Kidney (tissue), 14 donors: ENCODE data around the gene ZNF837. TPM values are rescaled to one million over a fixed set of nuclear protein-coding genes. Genes with fewer than 3 reads are reported as not detected.

Experiments used
- DNase-seq, 5 donors: peaks; one replicate each; pipeline ENCODE4 v3.0.0-alpha.2; 2013 to 2020
- FAIRE-seq: peaks from 2 replicates; lab custom pipeline; 2012; peaks lifted over from hg19 to GRCh38; lab: Jason Lieb, UNC
- H3K27ac ChIP-seq, 2 donors: one replicate each; pipeline ENCODE4 v1.7.0; 2013; ENCODE audit warnings: low read depth in 2 of 2, low read length in 2 of 2, inconsistent platforms in 1 of 2
- H3K27me3 ChIP-seq: one replicate; pipeline ENCODE4 v1.7.1; 2013; ENCODE audit warnings: low read length, inconsistent platforms; ENCODE audit not compliant: control insufficient read depth, insufficient read depth
- H3K36me3 ChIP-seq, 3 donors: one replicate each; pipeline versions ENCODE4 v1.7.0 to v1.7.1; 2013; ENCODE audit warnings: low read length in 3 of 3, control low read depth in 1 of 3, inconsistent platforms in 1 of 3; ENCODE audit not compliant: insufficient read depth in 3 of 3, control insufficient read depth in 2 of 3
- H3K4me1 ChIP-seq, 3 donors: one replicate each; pipeline versions ENCODE4 v1.7.0 to v1.7.1; 2013; ENCODE audit warnings: low read length in 3 of 3, inconsistent platforms in 1 of 3, low read depth in 1 of 3; ENCODE audit not compliant: control insufficient read depth in 2 of 3, insufficient read depth in 2 of 3
- H3K4me3 ChIP-seq, 3 donors: one replicate each; pipeline versions ENCODE4 v1.7.0 to v1.8.1; 2013; ENCODE audit warnings: low read length in 3 of 3, control low read depth in 1 of 3, inconsistent platforms in 1 of 3
- H3K9ac ChIP-seq, 3 donors: one replicate each; pipeline versions ENCODE4 v1.7.0 to v1.7.1; 2013; ENCODE audit warnings: low read length in 3 of 3, control low read depth in 1 of 3, inconsistent platforms in 1 of 3
- H3K9me3 ChIP-seq, 3 donors: one replicate each; pipeline versions ENCODE4 v1.7.0 to v1.7.1; 2013; ENCODE audit warnings: low read length in 3 of 3, control low read depth in 1 of 3, inconsistent platforms in 1 of 3; ENCODE audit not compliant: control insufficient read depth in 2 of 3, insufficient read depth in 1 of 3
- CTCF ChIP-seq: IDR thresholded peaks from 3 replicates; pipeline ENCODE4 v1.5.1; 2012; ENCODE audit warnings: mild to moderate bottlenecking, moderate library complexity, borderline replicate concordance; ENCODE audit not compliant: insufficient read depth; ENCODE audit errors: extremely low read depth
- intact Hi-C: fragments of 100-400 bp; cut with DNase I; formaldehyde crosslinking; loops from one replicate; pipeline ENCODE4 v1.11.1; 2022
- polyA plus RNA-seq: library from polyadenylated mRNA; stranded (reverse); fragments of 350-450 nt; fragmentation: Illumina TruSeq; extraction: RNeasy Lipid Tissue Mini Kit (QIAGEN cat#74804); gene quantifications from one replicate; pipeline ENCODE4 v1.2.3, GENCODE V29; 2014; ENCODE audit warnings: low read depth, low replicate concordance; ENCODE audit not compliant: insufficient read depth
- total RNA-seq: library from RNA; stranded (reverse); fragmentation: NEBNext Ultra II Directional; extraction: Animal tissue kit (Norgen Biotek cat#: 25700); gene quantifications from one replicate; pipeline ENCODE4 v1.2.1, GENCODE V29; 2021
- donor health status: control.
- donor health status: control.
- donor health status: control.
- donor health status: control.
- donor health status: control.
- donor health status: DM: yes; HTN: yes; CAD: no.
- donor health status: Normal renal cell carcinoma (clear cell type).

ZNF837 gene
- total and polyA plus RNA-seq, 2 donors from 2014 or later: 3.6 to 5.0 TPM

DNA sequence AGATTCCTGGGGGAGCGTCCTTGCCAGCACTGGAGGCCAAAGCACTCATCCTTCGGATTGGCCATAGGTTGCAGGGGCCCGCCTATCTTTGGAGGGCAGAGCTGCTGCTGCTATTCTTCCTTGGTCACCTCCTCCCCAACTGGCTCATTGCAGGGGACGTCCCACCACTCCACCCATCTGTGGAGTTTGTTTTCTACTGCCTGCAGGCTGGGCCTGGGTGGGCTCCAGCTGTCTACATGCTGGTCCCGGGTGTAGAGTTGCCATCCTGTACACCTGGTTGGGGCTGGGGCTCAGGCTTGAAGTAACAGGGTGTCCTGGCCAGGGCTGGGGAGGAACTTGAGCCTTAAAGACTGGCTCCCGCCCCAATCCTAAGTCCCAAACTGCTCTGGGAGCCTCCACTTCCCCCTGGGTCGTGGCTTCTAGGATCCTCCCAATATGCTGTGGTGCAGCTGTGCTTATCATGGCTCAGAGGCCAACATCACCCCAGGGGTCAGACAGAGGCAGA, 16.8 kb upstream of the ZNF837 start:
- Histone ChIP-seq H3K36me3 (peaks cover 0 to 19% (median 13%) of the 10 kb centered on the region in 3 donors), H3K9ac (no peak overlapping the region), H3K4me1 (peaks cover 0 to 13% (median 10%) of the 10 kb centered on the region in 3 donors), H3K27ac (no peak overlapping the region), H3K27me3 (peaks cover 2% of the 10 kb centered on the region), H3K4me3 (no peak overlapping the region), H3K9me3 (no peaks in the 10 kb centered on the region)
- TF ChIP-seq CTCF: no peak
- DNase-seq (peak in 1 of 5 donors; percentile 28), FAIRE-seq (no peak)
- intact Hi-C loops: no loop called here

GRCh38 chr19:58396691-58397532, 16.1 kb upstream of the ZNF837 start:
- Histone ChIP-seq H3K36me3 (peaks cover 0 to 22% (median 13%) of the 10 kb centered on the region in 3 donors), H3K9me3 (no peaks in the 10 kb centered on the region), H3K27me3 (peaks cover 2% of the 10 kb centered on the region), H3K4me1 (peaks cover 0 to 10% (median 7%) of the 10 kb centered on the region in 3 donors), H3K27ac (no peak overlapping the region), H3K9ac (no peak overlapping the region), H3K4me3 (no peak overlapping the region)
- TF ChIP-seq CTCF: no peak
- FAIRE-seq: no peak
- peak in 2 of 5 donors; percentile 52 to 72 for DNase-seq
- intact Hi-C loops: no loop called here

DNA sequence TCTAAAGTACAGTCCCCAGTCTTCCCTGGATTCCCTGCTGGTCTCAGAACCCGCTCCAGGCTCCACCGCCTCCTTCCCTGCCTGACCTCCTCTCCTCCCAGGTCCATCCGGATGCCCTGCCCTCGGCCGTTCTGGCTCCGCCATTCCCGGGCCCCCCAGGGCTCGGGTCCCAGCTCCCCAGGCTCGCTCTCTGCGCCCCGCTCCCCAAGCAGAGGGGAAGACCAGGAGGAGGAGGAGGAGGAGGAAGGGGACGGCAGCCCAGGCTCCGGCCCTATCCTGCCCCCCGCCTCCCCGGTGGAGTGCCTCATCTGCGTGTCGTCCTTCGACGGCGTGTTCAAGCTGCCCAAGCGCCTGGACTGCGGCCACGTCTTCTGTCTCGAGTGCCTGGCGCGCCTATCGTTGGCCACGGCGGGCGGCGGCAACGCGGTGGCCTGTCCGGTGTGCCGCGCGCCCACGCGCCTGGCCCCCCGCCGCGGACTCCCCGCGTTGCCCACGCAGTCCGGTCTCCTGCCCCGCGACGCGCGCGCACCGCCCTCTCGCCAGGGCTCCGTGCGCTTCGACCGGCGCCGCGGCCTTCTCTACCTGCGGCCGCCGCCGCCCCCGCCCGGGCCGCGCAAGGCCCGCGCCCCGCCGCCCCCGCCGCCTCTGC, 15.3 kb upstream of the ZNF837 start:
- Histone ChIP-seq H3K36me3 (peaks cover 0 to 24% (median 13%) of the 10 kb centered on the region in 3 donors), H3K9me3 (no peaks in the 10 kb centered on the region), H3K9ac (no peak overlapping the region), H3K4me1 (peaks cover 0 to 10% (median 7%) of the 10 kb centered on the region in 3 donors), H3K27me3 (peaks cover 2% of the 10 kb centered on the region), H3K27ac (no peak overlapping the region), H3K4me3 (no peak overlapping the region)
- DNase-seq: no peak
- intact Hi-C loops: no loop called here
- no peak for FAIRE-seq
- no peak for TF ChIP-seq CTCF
